GM21526 (cell line): ENCODE measurements around the gene TPRN.

Source experiments
- ATAC-seq: cut with Tn5 transposase; IDR thresholded peaks from one replicate; pipeline ENCODE4 v1.9.1; 2021; ENCODE audit warnings: moderate library complexity; ENCODE audit not compliant: unreplicated experiment, low FRiP score

Gene TPRN

DNA sequence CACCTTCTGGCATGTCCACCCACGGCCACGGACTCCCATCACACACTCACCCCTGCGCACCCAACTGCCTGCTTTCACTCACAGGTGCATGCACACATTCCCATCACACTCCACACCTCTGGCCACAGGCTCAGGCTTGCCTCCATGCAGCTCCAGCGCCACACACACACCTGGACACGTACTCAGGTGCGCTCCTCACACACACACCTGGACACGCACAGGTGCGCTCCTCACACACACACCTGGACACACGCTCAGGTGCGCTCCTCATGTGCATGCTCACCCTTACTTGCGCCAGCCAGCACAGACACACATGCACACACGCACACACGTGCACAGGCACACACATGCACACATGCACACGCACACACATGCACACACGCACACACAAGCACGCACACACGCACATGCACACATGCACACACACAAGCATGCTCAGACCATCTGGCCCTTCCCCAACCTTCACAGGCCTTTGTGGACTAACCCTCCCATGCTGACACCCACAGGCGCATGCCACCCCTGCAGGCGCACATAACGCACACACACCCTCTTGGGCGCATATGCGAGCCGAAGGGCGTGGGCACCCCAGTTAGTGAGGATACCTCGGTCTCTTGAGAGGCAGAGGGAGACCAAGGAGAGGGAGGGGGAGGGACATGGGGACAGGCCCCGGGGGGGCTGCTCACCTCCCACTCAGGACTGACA is 53.3 kb downstream of the TPRN start:
- ATAC-seq, result no peak

DNA sequence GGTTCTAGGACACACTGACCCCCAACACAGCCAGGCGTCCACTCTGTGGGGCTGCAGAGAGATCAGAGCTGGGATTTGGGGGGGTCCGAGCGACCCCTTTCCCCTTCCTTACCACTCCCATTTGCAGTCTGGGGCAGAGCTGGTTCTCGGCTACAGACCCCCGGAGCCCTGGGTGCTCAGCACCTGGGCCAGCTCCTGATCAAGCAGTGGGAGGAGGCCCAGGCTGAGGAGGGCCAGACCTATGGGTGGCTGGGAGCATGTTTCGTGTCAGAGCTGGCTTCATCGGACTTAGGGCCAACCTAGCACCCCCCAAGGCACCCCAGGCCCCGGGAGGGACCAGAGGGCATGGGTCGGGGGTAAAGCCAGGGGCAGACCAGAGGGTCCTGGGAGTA is 54.0 kb downstream of the TPRN start:
- no peak for ATAC-seq

DNA sequence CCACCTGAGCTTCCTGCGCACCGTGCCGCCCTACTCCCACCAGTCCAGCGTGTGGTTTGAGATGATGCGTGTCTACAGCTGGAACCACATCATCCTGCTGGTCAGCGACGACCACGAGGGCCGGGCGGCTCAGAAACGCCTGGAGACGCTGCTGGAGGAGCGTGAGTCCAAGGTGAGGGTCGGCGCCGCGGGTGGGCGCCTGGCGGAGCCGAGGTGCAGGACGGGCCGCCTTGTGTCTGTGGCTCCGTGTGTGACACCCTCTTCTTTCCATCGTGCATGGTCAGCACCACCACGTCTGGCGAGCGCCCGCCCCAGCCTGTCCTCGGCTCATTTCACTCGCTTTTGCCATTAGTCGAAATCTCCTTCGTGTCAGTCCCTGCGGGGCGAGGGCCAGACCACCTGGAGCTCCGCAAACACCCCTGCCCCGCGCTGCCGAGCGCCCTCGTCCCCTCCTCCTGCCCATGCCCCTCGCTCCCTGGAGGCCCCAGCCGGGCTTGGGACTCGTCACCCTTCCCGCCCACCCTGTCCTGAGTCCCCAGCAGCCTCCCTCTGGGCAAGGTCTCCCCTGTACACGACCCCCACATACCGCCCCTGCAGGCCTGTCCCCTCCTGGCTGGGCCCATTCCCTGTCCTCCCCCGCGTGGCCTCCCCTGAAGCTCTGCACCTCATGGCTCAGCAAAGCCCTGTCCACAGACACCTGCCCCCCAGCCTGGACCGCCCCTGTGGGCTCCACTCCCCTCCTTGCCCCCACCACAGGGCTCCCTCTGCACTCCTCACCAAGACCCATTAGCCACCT is 54.6 kb downstream of the TPRN start:
- ATAC-seq, result no peak

DNA sequence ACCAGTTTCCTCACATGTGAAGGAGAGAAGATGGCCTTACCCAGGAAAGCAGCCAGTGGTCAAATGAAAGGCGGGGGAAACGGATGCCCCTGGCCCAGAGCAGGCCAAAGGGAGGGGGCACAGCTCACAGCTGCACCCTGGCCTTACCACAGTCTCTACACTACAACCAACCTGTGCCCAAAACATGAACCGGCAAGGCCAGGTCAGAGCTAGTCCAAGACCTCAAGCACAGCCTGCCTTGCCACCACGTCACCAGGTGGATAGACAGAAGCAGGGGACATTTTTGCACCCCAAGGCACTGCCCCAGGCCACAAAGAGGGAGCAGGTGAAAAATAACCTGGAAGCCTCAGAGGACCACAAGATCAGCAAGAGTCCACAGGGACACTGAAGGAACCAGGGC is 57.1 kb downstream of the TPRN start:
- no peak for ATAC-seq

DNA sequence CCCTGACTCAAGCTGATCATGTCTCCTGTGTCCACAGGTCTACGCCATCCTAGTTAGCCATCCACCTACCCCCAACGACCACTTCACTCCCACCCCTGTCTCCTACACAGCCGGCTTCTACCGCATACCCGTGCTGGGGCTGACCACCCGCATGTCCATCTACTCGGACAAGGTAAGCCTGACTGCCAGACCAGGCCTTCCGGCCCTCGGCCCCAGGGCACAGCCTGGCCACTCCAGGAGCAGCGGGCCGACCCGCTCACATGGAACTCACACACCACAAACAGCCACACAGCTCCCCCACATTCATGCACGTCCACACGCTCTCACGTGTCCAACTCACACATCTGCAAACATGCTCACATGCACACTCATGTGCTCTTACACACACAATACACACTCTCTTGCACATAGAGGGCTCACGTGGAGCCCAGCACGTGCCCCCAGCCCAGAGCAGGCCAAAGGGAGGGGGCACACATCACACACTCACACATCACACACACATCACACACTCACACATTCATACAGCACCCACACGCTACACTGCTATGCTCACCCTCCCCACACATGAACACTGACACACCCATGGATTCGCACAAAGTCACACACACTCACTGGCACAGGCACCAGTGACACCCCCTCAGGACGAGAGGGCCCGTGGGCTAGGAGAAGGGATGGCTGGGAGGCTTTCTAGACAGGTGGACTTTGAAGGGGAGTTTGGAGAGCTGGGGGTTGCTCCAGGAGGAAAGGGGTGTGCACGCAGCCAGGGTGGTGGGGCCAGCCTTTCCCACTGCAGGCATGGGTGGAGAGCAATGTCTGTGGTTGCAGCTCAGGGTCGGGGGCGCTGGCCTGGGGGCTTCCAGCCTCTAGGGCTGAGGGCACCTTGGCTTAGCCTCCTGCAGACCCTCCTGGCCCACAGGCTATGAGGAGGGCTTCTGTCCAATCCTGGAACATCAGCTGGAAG is 58.3 kb downstream of the TPRN start:
- no peak for ATAC-seq
